HG02642 (cell line): ENCODE data around the gene RTTN.

Experiments used
- ATAC-seq: cut with Tn5 transposase; IDR thresholded peaks from one replicate; pipeline ENCODE4 v1.9.1; 2021; ENCODE audit warnings: mild to moderate bottlenecking; ENCODE audit not compliant: unreplicated experiment, poor library complexity

RTTN gene

GRCh38 chr18:70219688-70220087, 14.2 kb upstream of the RTTN start:
- no peak for ATAC-seq

- no peak for ATAC-seq
These were observed 11.3 kb upstream of the RTTN start for GRCh38 chr18:70216788-70217187.

DNA sequence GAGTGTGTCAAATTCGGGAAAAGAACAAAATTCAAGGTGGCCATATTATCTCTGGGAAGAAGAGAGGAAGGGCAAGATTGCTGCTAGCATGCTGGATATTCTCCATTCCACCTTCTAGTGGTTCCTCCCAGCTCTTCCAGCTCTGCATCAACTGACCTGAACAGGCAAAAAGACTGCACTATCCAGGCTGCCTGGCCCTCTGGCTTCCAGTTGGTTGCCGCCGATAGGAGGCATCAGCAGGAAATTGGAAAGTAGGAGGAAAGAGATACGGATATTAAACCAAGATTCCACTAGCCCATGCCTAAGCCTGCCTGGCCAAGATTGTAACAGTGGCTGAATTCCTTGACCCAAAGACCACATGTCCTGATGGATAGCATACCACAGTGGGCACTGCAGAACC, 1.7 kb upstream of the RTTN start:
- ATAC-seq = no peak

GRCh38 chr18:70200286-70200685, 5.2 kb downstream of the RTTN start:
- no peak for ATAC-seq

DNA sequence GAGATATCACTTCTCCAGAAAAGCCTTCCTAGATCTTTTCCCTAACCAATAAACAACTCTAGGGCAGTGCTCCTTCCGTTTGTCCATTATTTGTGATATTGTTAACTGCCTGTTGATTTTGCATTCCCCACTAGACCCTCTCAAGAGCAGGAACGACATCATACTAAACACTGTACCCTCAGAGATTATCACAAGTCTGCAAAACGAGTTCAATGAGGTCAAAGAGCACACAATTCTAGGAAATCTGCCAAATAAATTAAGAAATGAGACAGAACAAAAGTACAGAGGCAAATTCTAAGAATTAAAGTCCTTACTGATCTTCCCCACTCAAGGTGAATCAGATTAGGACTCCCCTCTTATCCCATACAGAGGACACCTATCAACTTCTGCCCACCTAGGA, 7.6 kb downstream of the RTTN start:
- ATAC-seq = no peak

GRCh38 chr18:70197026-70197425, 8.5 kb downstream of the RTTN start:
- no peak for ATAC-seq

DNA sequence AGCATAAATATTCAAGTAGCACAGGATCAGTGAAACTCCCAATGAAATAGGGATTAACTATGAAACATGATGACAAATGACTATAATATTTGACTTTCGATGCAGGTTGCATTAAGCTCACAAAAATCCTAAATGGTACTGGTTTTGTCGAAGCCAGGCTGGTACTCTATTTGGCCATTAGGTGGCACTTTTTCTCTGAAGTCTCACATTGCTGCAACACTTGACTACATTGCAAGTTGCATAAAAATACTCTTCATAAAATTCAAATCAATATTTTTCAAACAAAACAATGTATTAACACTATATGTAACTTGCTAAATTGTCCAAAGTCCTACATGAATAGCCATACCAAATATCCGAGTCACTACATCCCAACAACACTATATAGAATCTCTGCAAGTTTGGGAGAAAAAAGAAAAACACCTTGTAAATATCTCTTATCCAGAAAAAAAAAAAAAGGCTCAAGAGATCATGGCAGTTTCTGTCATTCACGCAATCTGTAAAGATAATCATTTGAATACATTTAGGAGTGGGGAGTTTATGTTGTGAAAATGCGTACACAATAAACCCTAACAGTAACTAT, 9.5 kb downstream of the RTTN start:
- peak; percentile 27 for ATAC-seq

- peak; percentile 45 for ATAC-seq
These were observed 10.4 kb downstream of the RTTN start for GRCh38 chr18:70195014-70195614.

DNA sequence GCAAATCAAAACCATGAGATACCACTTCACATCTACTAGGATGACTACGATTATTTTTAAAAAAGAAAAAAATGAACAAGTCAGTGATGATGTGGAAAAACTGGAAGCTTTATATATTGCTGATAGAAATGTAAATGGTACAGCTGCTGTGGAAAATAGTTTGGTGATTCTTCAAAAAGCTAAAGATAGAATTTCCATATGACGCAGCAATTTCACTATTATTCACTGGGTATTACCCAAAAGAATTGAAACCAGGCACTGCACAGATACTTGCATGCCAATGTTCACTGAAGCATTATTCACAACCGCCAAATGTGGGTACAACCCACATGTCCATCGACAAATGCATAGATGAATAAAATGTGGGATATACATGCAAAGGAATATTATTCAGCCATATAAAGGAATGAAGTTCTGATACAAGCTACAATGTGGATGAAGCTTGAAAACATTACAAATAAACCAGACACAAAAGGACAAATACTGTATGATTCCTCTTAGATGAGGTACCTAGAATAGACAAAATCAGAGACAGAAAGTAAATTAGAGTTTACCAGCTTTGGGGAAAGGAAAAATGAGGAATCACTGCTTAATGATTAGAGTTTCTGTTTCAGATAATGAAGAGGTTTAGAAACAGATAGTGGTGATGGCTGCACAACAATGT, 11.1 kb downstream of the RTTN start:
- ATAC-seq = peak; percentile 84

DNA sequence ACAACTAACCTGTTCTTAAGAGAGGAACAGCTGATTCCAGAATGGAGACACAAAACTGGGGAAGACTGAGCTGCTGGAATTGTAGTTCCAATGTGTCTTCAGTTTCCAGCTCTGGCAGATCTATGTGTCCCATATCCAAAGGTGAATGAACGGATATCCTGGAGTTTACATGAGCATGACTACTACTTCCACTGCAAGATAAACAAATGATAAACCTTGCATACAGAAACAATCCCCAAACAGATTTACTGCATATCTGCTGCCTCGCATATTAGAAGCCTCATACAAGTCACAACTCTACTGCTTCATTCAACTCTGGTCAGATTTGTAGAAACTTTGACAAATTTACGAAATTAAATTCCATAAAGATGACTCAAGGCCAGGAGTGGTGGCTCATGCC, 15.0 kb downstream of the RTTN start:
- no peak for ATAC-seq

- no peak for ATAC-seq
These were observed 17.4 kb downstream of the RTTN start for GRCh38 chr18:70188113-70188512.

GRCh38 chr18:70183441-70183840, 22.0 kb downstream of the RTTN start:
- ATAC-seq = no peak

DNA sequence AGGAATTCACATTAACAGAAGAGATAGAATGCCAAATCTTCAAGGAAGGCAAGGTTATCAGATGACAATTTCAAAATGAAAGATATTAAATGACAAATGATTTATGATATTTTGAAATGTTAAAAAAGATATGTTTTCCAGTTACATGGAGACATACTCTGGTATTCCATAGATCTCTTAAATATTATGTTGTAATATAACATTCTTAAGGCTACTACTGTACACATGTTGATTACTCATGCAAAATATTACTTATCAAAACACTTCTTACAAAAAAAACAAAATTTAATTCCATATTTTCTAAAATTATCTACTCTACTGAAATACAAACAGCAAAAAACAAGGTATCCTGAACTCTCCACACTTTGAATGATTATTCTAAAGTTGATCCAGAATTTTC, 22.9 kb downstream of the RTTN start:
- ATAC-seq = no peak

- no peak for ATAC-seq
These were observed 23.8 kb downstream of the RTTN start for GRCh38 chr18:70181725-70182124.

- no peak for ATAC-seq
These were observed 24.5 kb downstream of the RTTN start for GRCh38 chr18:70181015-70181414.

- no peak for ATAC-seq
These were observed 28.9 kb downstream of the RTTN start for GRCh38 chr18:70176537-70176936.

- no peak for ATAC-seq
These were observed 30.3 kb downstream of the RTTN start for GRCh38 chr18:70175216-70175615.

GRCh38 chr18:70172225-70172624, 33.3 kb downstream of the RTTN start:
- no peak for ATAC-seq

GRCh38 chr18:70169747-70170146, 35.7 kb downstream of the RTTN start:
- no peak for ATAC-seq

- no peak for ATAC-seq
These were observed 38.8 kb downstream of the RTTN start for GRCh38 chr18:70166668-70167067.

- ATAC-seq = peak; percentile 83
These were observed 39.6 kb downstream of the RTTN start for GRCh38 chr18:70165936-70166335.

DNA sequence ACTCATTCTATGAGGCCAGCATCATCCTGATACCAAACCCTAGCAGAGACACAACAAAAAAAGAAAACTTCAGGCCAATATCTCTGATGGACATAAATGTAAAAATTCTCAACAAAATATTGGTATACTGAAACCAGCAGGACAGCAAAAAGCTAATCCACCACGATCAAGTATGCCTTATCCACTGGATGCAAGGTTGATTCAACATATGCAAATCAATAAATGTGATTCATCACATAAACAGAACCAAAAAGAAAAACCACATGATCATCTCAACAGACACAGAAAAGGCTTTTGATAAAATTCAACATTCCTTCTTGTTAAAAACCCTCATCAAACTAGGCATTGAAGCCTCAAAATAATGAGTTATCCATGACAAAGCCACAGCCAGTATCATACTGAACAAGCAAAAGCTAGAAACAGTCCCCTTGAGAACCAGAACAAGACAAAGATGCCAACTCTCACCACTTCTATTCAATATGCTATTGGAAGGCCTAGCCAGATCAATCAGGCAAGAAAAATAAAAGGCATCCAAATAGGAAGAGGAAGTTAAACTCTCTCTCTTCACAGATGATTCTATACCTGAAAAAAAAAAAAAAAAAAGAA, 45.3 kb downstream of the RTTN start:
- ATAC-seq = no peak
